Measurements from ENCODE around the gene RNF220.

Gene RNF220

GRCh38 chr1:44647896-44648295 lies 242.8 kb downstream of the RNF220 start:
- Histone ChIP-seq H3F3A (ENCODE audit: insufficient read depth, low read length) (no peaks in the 10 kb centered on the region), H3K4me1 (ENCODE audit: insufficient read depth, low read length, severe bottlenecking) (no peaks in the 10 kb centered on the region), H3K27me3 (ENCODE audit: insufficient read depth, low read length) (no peaks in the 10 kb centered on the region), H4K20me1 (ENCODE audit: insufficient read depth, low read length) (no peaks in the 10 kb centered on the region), H3K79me2 (ENCODE audit: insufficient read depth, low read length) (no peaks in the 10 kb centered on the region), H3K4me3 (ENCODE audit: low read depth, low read length, poor library complexity, severe bottlenecking) (no peak overlapping the region), H3K9me3 (ENCODE audit: low read length) (no peaks in the 10 kb centered on the region), H3K4me2 (ENCODE audit: low read length) (no peak overlapping the region), H3K36me3 (ENCODE audit: insufficient read depth, low read length) (peaks cover 84% of the 10 kb centered on the region), H2AFZ (ENCODE audit: low read length) (no peak overlapping the region), H3K27ac (ENCODE audit: low read depth, low read length, poor library complexity, severe bottlenecking) (no peak overlapping the region), H3K9ac (ENCODE audit: low read length) (no peak overlapping the region), H3K9me2 (ENCODE audit: low read depth, low read length) (no peaks in the 10 kb centered on the region)
- TF ChIP-seq EZH2 (IDR thresholded peaks at IDR 0.05; ENCODE audit: borderline replicate concordance, low read length) (no peak), CTCF (IDR thresholded peaks at IDR 0.05; ENCODE audit: low read length) (no peak)

GRCh38 chr1:44648529-44649250 lies 243.6 kb downstream of the RNF220 start:
- TF ChIP-seq CTCF (IDR thresholded peaks at IDR 0.05; ENCODE audit: low read length) (no peak), EZH2 (IDR thresholded peaks at IDR 0.05; ENCODE audit: borderline replicate concordance, low read length) (no peak)
- H3K27me3 ChIP-seq (ENCODE audit: insufficient read depth, low read length) = no peaks in the 10 kb centered on the region
- H2AFZ ChIP-seq (ENCODE audit: low read length) = no peak overlapping the region
- peaks cover 78% of the 10 kb centered on the region for H3K36me3 ChIP-seq (ENCODE audit: insufficient read depth, low read length)
- H3F3A ChIP-seq (ENCODE audit: insufficient read depth, low read length) = no peaks in the 10 kb centered on the region
- H3K4me3 ChIP-seq (ENCODE audit: low read depth, low read length, poor library complexity, severe bottlenecking) = no peak overlapping the region
- no peaks in the 10 kb centered on the region for H3K9me2 ChIP-seq (ENCODE audit: low read depth, low read length)
- no peak overlapping the region for H3K4me2 ChIP-seq (ENCODE audit: low read length)
- H3K27ac ChIP-seq (ENCODE audit: low read depth, low read length, poor library complexity, severe bottlenecking) = no peak overlapping the region
- no peaks in the 10 kb centered on the region for H4K20me1 ChIP-seq (ENCODE audit: insufficient read depth, low read length)
- no peaks in the 10 kb centered on the region for H3K79me2 ChIP-seq (ENCODE audit: insufficient read depth, low read length)
- H3K9me3 ChIP-seq (ENCODE audit: low read length) = no peaks in the 10 kb centered on the region
- H3K4me1 ChIP-seq (ENCODE audit: insufficient read depth, low read length, severe bottlenecking) = no peaks in the 10 kb centered on the region
- H3K9ac ChIP-seq (ENCODE audit: low read length) = no peak overlapping the region

- Histone ChIP-seq H3K4me3 (ENCODE audit: low read depth, low read length, poor library complexity, severe bottlenecking) (no peak overlapping the region), H4K20me1 (ENCODE audit: insufficient read depth, low read length) (no peaks in the 10 kb centered on the region), H3K36me3 (ENCODE audit: insufficient read depth, low read length) (peaks cover 67% of the 10 kb centered on the region), H3K9ac (ENCODE audit: low read length) (no peak overlapping the region), H3K9me3 (ENCODE audit: low read length) (no peaks in the 10 kb centered on the region), H3K4me2 (ENCODE audit: low read length) (no peak overlapping the region), H2AFZ (ENCODE audit: low read length) (no peak overlapping the region), H3K27ac (ENCODE audit: low read depth, low read length, poor library complexity, severe bottlenecking) (no peak overlapping the region), H3K79me2 (ENCODE audit: insufficient read depth, low read length) (no peaks in the 10 kb centered on the region), H3F3A (ENCODE audit: insufficient read depth, low read length) (no peaks in the 10 kb centered on the region), H3K4me1 (ENCODE audit: insufficient read depth, low read length, severe bottlenecking) (no peaks in the 10 kb centered on the region), H3K27me3 (ENCODE audit: insufficient read depth, low read length) (no peaks in the 10 kb centered on the region), H3K9me2 (ENCODE audit: low read depth, low read length) (no peaks in the 10 kb centered on the region)
- TF ChIP-seq EZH2 (IDR thresholded peaks at IDR 0.05; ENCODE audit: borderline replicate concordance, low read length) = no peak
- no peak for TF ChIP-seq CTCF (IDR thresholded peaks at IDR 0.05; ENCODE audit: low read length)
Observed at GRCh38 chr1:44649788-44650158, 244.7 kb downstream of the RNF220 start.
